Iris pigment epithelial cell (primary cell): ENCODE measurements around the gene RWDD2A.
A peak's percentile ranks its signal among the peaks of the same experiment; 100 is the strongest.

Experiments used
- DNase-seq: peaks from one replicate; pipeline ENCODE4 v3.0.0-alpha.2; 2011; ENCODE audit warnings: low read depth

RWDD2A gene

GRCh38 chr6:83199173-83199862 lies 6.2 kb downstream of the RWDD2A start:
- no peak for DNase-seq

DNA sequence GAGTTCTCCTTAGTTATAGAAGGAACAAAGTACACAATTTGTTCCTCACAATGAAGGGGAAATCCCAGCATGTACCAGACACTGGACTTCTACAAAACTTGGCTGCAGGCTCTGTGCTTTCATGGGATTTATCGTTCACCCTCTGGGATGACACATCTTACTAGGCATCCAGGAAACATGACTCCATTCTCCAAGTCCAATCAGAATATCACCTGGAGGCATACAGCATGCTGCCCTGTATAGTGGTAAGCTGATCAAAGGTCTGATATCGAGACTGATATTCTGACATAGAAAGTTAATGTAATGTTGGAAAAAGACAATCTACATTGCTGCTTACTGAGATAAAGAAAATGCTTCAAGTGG lies 6.7 kb downstream of the RWDD2A start:
- DNase-seq, result peak; percentile 93

GRCh38 chr6:83202031-83202430 lies 8.9 kb downstream of the RWDD2A start:
- no peak for DNase-seq

DNA sequence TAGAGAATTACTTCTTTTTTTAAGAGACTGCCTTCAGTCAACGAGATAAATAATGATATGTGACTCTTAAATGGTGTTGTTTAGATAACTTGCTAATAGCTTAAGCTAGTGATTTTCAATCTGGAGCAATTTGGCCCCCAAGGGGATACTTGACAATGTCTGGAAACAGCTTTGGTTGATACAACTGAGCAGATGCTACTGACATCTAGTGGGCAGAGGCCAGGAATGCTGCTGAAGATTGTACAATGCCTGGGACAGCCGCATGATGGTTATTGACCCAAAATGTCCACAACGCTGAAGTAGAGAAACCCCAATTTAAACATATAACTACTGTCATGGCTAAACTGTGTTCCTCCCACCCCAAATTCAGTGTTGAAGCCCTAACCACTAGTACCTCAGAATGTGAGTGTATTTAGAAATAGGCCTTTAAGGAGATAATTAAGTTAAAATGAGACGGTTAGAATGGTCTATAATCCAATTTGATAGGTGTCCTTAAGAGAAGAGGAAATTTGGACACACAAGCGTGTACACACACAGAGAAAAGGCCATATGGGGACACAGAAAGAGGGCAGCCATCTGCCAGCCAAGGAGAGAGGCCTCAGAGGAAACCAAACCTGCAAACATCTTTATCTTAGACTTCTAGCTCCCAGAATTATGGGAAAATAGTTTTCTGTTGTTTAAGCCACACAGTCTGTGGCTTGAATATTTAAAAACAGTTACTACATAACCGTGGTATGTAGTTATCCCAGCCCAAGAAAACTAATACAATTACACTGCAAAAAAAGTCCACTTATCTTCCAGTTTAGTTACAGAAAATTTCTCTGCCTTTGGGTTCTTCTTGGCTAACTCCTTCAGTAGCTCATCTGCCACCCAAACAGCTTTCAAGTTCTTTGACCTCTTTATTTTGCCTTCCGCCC lies 22.2 kb downstream of the RWDD2A start:
- DNase-seq, result peak; percentile 77

GRCh38 chr6:83216806-83217205 lies 23.6 kb downstream of the RWDD2A start:
- DNase-seq, result peak; percentile 54

DNA sequence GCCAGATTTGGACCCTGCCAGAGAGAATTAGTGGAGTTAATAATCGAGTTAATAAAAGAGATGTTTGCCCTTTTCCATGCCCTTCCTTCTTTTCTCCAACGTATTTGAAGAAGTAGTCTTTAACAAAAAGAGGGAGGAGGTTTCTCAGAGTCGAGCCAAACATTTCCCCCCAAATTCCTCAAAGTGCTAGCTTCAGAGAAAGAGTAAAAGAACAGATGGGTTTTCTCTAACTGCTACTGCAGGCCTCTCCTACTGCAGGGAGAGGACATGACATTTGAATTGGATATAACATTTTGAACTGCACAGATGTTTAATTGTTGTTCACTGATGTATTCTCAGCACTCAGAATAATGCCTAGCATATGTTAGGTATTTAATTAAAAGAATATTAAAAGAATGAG lies 25.5 kb downstream of the RWDD2A start:
- DNase-seq, result no peak

- DNase-seq, result no peak
Measured at GRCh38 chr6:83220121-83220520, 27.0 kb downstream of the RWDD2A start.

GRCh38 chr6:83221276-83221675 lies 28.1 kb downstream of the RWDD2A start:
- DNase-seq, result peak; percentile 64

DNA sequence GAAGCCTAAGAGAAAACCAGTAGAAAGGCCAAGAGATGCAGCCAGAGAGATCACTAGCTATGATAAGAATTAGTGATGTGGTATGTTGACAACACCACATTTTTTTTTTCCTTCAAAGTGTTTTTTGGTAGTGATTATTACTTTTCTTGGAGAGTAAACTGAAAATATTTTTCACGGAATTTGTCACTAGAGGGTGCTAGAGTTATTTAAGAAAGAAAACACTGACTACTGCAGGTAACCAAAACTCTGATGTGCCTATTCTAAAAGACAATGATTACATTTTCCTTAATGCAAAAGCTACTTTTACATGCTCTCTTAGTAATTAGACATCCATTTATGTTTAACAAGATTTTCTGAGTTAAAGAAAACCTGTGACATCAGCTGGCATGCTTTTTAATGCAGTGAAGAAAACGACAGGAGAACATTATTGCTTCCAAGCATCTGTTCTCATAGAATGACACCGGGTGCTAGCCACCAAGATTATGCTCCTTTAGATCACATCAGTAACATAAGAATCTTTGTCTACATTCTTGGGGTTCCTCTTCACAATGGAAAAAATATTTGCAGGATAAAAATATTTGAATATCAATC lies 28.8 kb downstream of the RWDD2A start:
- DNase-seq, result peak; percentile 48

DNA sequence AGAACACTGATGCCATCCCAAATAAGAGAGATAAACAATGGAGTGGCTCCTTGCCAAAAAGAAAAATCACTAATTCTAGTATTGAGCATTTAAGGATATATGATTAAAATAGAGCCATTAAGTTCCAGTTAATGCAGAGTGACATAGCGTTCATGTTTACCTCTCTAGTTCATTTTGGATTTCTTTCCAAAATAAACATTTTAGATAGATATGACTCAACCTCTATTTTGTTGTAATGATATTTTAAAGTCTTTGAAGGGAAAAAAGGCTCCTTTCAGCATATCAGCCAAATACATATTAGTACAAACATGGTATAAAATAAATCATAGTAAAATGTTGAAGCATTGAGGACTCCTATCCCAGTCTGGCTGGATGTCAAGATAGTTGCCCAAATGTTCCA lies 33.4 kb downstream of the RWDD2A start:
- peak; percentile 27 for DNase-seq

- DNase-seq, result peak; percentile 91
Measured at GRCh38 chr6:83231146-83231545, 38.0 kb downstream of the RWDD2A start.

DNA sequence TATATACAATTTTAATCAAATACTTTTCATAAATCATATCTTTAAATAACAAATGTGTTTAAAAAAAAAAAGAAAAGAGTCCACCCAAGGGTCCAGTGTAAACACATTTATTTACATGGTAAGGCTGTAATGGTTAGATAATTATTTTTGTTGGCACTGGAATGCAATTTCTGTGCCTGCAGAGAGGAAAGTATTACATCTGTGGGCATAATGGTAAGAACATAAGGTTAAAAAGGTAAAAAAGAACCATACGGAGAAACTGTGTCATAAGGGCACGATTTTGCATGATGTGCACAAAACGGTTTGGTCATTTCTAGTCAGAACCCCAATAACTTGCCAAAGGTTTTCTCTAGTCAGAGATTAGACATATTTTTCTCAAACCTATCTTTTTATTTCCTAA lies 54.3 kb downstream of the RWDD2A start:
- no peak for DNase-seq
